Lower leg skin (tissue), 3 donors: ENCODE results near the gene EEF1E1.

Source experiments
- CTCF ChIP-seq, 3 donors: fragments of 450-650 bp; IDR thresholded peaks; one replicate each; pipeline ENCODE4 v1.5.1; 2016; ENCODE audit warnings: antibody characterized with exemption in 3 of 3, mild to moderate bottlenecking in 3 of 3, moderate library complexity in 2 of 3
- POLR2A ChIP-seq, 2 donors: fragments of 450-650 bp; IDR thresholded peaks; one replicate each; pipeline ENCODE4 v1.6.1; 2016 to 2017; ENCODE audit warnings: antibody characterized with exemption in 2 of 2, mild to moderate bottlenecking in 1 of 2, moderate library complexity in 1 of 2

- TF ChIP-seq CTCF (IDR thresholded peaks at IDR 0.05) (no peak), POLR2A (IDR thresholded peaks at IDR 0.05) (no peak)
Observed at GRCh38 chr6:8074213-8074612, 28.1 kb downstream of the EEF1E1 start.
